Type B pancreatic cell (in vitro differentiated cells): ENCODE data around the gene CACNA1B. TPM values are rescaled to one million over a fixed set of nuclear protein-coding genes. Genes with fewer than 3 reads are reported as not detected.

ENCODE experiments used
- DNase-seq: peaks from one replicate; pipeline ENCODE4 v3.0.0; 2021; ENCODE audit warnings: mixed read lengths; ENCODE audit not compliant: unreplicated experiment; ENCODE audit errors: extremely low spot score
- H3K27ac Mint-ChIP-seq: 2 replicates; pipeline ENCODE4 v1.8.0; 2021; ENCODE audit warnings: mild to moderate bottlenecking, mixed read lengths
- H3K27me3 Mint-ChIP-seq: 2 replicates; pipeline ENCODE4 v1.8.0; 2021; ENCODE audit warnings: mixed read lengths
- H3K36me3 Mint-ChIP-seq: 2 replicates; pipeline ENCODE4 v1.8.0; 2021; ENCODE audit warnings: mixed read lengths
- H3K4me1 Mint-ChIP-seq: one replicate; pipeline ENCODE4 v1.8.0; 2021; ENCODE audit warnings: mixed read lengths; ENCODE audit not compliant: unreplicated experiment
- H3K4me3 Mint-ChIP-seq: 2 replicates; pipeline ENCODE4 v1.8.0; 2021; ENCODE audit warnings: mild to moderate bottlenecking, mixed read lengths
- H3K9me3 Mint-ChIP-seq: 2 replicates; pipeline ENCODE4 v1.8.0; 2021; ENCODE audit warnings: mixed read lengths
- total RNA-seq: library from RNA; stranded (reverse); gene quantifications from 2 replicates; pipeline ENCODE4 v1.2.1, GENCODE V29; 2021; ENCODE audit warnings: low replicate concordance
- TF ChIP-seq, protein P1 (sequence below): fragments of 200-600 bp; sonication (generic); conservative IDR thresholded peaks from 2 replicates; pipeline ENCODE4 v1.5.0; 2021; ENCODE audit warnings: antibody characterized with exemption, mild to moderate bottlenecking

Gene CACNA1B
- total RNA-seq, 1 donor from 2014 or later = 2.4 TPM

DNA sequence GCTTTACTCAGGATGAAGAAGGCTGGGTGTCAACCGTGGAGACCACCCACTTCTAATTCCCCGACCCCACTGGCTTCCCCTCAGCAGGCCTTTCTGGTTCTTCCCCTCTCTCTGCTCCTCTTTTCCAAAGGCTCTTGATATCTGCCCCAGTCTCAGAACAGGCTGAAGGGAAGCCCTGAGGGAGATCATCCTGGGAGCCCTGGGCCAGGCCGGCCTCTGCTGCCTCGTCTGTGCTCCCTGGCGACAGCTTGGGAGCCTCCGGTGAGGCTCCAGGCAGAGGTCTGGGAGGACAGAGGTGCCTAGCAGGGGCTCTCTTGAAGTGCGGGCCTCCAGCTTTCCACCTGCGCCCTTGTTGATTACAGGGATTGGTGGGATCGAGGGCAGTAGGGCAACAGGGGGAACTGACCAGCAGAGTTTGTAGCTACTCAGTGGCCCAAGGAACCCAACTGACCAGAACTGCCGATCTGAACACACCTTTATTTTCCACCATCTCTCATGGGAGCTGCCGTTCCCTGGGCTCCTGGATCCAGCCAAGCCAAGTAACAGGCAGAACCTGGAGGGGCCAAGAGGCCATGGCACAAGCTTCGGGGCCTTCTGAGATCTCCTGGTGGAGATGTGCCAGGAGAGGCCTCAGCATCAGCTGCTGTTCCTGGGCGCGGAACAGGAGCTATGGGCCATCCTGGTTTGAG lies 198.5 kb downstream of the CACNA1B start:
- H3K27ac Mint-ChIP-seq = no peak overlapping the region
- no peaks in the 10 kb centered on the region for H3K27me3 Mint-ChIP-seq
- peak; percentile 54 for DNase-seq
- TF ChIP-seq, protein P1, sequence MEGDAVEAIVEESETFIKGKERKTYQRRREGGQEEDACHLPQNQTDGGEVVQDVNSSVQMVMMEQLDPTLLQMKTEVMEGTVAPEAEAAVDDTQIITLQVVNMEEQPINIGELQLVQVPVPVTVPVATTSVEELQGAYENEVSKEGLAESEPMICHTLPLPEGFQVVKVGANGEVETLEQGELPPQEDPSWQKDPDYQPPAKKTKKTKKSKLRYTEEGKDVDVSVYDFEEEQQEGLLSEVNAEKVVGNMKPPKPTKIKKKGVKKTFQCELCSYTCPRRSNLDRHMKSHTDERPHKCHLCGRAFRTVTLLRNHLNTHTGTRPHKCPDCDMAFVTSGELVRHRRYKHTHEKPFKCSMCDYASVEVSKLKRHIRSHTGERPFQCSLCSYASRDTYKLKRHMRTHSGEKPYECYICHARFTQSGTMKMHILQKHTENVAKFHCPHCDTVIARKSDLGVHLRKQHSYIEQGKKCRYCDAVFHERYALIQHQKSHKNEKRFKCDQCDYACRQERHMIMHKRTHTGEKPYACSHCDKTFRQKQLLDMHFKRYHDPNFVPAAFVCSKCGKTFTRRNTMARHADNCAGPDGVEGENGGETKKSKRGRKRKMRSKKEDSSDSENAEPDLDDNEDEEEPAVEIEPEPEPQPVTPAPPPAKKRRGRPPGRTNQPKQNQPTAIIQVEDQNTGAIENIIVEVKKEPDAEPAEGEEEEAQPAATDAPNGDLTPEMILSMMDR = no peak
- no peak overlapping the region for H3K4me3 Mint-ChIP-seq
- no peaks in the 10 kb centered on the region for H3K36me3 Mint-ChIP-seq
- no peaks in the 10 kb centered on the region for H3K9me3 Mint-ChIP-seq
- no peaks in the 10 kb centered on the region for H3K4me1 Mint-ChIP-seq

DNA sequence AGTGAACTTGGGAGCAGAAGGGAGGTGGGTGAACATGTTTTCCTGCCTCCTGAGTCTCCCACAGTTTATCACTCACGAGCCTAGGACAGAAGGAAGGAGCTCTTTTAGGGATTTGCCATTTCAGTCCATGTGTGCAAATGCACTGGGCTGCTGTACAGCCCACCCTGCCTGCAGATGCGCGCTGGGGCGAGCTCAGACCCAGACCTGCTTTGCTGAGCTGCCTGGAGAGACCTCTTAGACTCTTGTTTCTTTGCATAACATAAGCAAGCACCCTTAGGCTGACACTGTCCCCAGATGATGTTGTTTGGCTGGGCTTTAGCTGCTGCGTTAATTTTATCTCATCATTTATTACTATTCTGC lies 199.0 kb downstream of the CACNA1B start:
- Mint-ChIP-seq H3K4me1 (no peaks in the 10 kb centered on the region), H3K36me3 (no peaks in the 10 kb centered on the region), H3K27ac (no peak overlapping the region), H3K27me3 (no peaks in the 10 kb centered on the region), H3K4me3 (no peak overlapping the region), H3K9me3 (no peaks in the 10 kb centered on the region)
- TF ChIP-seq, protein P1 = no peak
- DNase-seq = peak; percentile 25

DNA sequence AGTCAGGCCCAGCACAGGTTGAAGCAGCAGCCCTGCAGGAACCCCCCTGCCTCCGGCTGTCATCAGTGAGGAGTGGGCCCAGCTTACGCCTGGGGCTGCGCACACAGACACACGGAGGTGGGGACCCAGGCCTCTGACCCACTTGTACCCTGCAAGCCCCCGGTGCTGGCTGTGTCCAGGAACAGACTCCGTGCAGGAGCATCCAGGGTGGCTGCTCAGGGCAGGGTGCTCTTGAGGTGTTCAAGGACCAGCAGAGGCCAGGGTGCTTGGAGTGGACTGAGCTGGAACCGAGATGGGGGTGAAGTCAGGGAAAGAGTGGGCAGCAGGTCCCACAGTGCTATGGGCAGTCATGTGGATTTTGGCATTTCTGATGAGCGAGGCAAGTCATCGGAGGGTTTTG lies 199.5 kb downstream of the CACNA1B start:
- Mint-ChIP-seq H3K4me1 (no peaks in the 10 kb centered on the region), H3K9me3 (no peaks in the 10 kb centered on the region), H3K4me3 (no peak overlapping the region), H3K36me3 (no peaks in the 10 kb centered on the region), H3K27ac (no peak overlapping the region), H3K27me3 (no peaks in the 10 kb centered on the region)
- TF ChIP-seq, protein P1 = no peak
- peak; percentile 37 for DNase-seq

DNA sequence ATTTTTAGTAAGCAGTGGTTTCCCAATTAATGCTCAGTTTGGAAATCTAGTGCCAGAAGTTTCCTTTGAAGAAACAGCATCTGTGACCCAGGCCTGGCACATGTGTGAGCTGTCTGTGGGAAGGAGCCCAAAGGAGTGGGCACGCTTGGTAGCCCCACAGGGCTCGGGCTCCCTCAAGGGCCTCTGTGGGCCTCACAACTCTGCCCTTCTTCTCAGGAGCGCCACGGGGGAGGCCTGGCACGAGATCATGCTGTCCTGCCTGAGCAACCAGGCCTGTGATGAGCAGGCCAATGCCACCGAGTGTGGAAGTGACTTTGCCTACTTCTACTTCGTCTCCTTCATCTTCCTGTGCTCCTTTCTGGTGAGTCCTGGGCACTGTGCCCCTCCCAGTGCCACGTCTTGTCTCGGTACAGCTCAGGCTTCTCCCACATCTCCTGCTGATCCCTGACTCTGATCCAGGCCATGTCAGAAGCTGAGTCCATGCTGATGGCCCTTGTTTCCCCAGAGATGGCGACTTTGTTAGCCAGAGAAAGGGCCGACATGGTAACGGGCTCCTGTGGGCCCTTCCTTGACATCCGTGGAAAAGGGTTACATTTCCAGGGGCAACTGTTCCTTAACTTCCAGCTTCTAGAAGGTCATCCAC lies 200.4 kb downstream of the CACNA1B start:
- DNase-seq = peak; percentile 45
- Mint-ChIP-seq H3K4me1 (no peaks in the 10 kb centered on the region), H3K4me3 (no peak overlapping the region), H3K9me3 (no peaks in the 10 kb centered on the region), H3K27ac (no peak overlapping the region), H3K36me3 (no peaks in the 10 kb centered on the region), H3K27me3 (no peaks in the 10 kb centered on the region)
- TF ChIP-seq, protein P1 = no peak

DNA sequence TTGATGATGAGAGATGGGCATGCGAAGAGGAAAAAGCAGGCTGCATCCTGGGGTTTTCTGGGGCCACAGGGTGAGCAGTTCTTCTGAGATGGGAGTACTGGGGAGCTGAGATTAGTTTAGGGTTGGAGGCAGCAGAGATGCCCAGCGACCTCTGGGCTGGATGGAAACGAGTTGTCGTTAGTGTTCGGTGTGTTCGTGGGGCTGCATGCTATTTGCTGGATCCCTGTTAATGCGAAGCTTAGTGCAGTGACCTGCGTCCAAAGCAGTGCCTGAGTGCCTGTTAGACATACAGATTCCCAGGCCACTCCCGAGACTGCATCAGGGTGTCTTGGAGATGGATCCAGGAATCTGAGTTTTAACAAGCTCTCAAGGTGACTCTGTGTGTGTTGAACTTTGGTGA lies 201.3 kb downstream of the CACNA1B start:
- Mint-ChIP-seq H3K27me3 (no peaks in the 10 kb centered on the region), H3K4me1 (no peaks in the 10 kb centered on the region), H3K36me3 (no peaks in the 10 kb centered on the region), H3K27ac (no peak overlapping the region), H3K9me3 (no peaks in the 10 kb centered on the region), H3K4me3 (no peak overlapping the region)
- TF ChIP-seq, protein P1 = no peak
- DNase-seq = peak; percentile 29
